Prostate gland (tissue), 2 donors: ENCODE data around the gene SLC39A11. TPM values are rescaled to one million over a fixed set of nuclear protein-coding genes. Genes with fewer than 3 reads are reported as not detected.

Experiments used
- DNase-seq: peaks from one replicate; pipeline ENCODE4 v3.0.0-alpha.2; 2019; ENCODE audit warnings: low spot score
- H3K27ac ChIP-seq, 2 donors: fragments of 200-600 bp; sonication (generic); 2 replicates each; pipeline ENCODE4 v1.5.1; 2017 to 2019
- H3K27me3 ChIP-seq: fragments of 200-600 bp; sonication (generic); replicated peaks from 2 replicates; pipeline ENCODE4 v1.5.1; 2019; ENCODE audit not compliant: insufficient read depth
- H3K36me3 ChIP-seq, 2 donors: fragments of 200-600 bp; sonication (generic); 1 replicate in 1 of 2; 2 replicates in 1 of 2; pipeline versions ENCODE4 v1.5.1 to v1.8.1; 2017 to 2019
- H3K4me1 ChIP-seq: fragments of 200-600 bp; sonication (generic); replicated peaks from 2 replicates; pipeline ENCODE4 v1.5.1; 2019
- H3K4me3 ChIP-seq, 2 donors: fragments of 200-600 bp; sonication (generic); 2 replicates each; pipeline ENCODE4 v1.5.1; 2017 to 2019
- H3K9me3 ChIP-seq: fragments of 200-600 bp; sonication (generic); 2 replicates; pipeline ENCODE4 v1.5.1; 2017
- POLR2A ChIP-seq: fragments of 450-650 bp; IDR thresholded peaks from one replicate; pipeline ENCODE4 v1.6.1; 2016; ENCODE audit warnings: antibody characterized with exemption, mild to moderate bottlenecking
- POLR2AphosphoS5 ChIP-seq: sonication (generic); formaldehyde crosslinking; IDR thresholded peaks from one replicate; pipeline ENCODE4 v1.6.1; 2017; ENCODE audit warnings: antibody characterized with exemption
- WGBS: methylation state at CpG from one replicate; pipeline ENCODE4 v1.1.5; 2018; 5-methylcytosine and 5-hydroxymethylcytosine counted together
- intact Hi-C: fragments of 100-400 bp; cut with DNase I; formaldehyde crosslinking; loops from one replicate; pipeline ENCODE4 v1.14.2; 2022
- total RNA-seq, 2 donors: library from RNA; depleted of rRNA; stranded (reverse); fragments of >200 nt; gene quantifications; one replicate each; pipeline ENCODE4 v1.1.0, GENCODE V29; 2016
- TF ChIP-seq, protein P1 (sequence below), 4 experiments: fragments of 200-600 bp in 2 of 4; fragments of 450-650 bp in 2 of 4; sonication (generic) in 2 of 4; IDR thresholded peaks; 1 replicate in 3 of 4; 2 replicates in 1 of 4; pipeline ENCODE4 v1.5.1; 2016 to 2019; ENCODE audit warnings: antibody characterized with exemption in 4 of 4, mild to moderate bottlenecking in 2 of 4, moderate library complexity in 2 of 4

SLC39A11 gene
- total RNA-seq, 2 donors from 2014 or later: 15.1 to 29.7 TPM

DNA sequence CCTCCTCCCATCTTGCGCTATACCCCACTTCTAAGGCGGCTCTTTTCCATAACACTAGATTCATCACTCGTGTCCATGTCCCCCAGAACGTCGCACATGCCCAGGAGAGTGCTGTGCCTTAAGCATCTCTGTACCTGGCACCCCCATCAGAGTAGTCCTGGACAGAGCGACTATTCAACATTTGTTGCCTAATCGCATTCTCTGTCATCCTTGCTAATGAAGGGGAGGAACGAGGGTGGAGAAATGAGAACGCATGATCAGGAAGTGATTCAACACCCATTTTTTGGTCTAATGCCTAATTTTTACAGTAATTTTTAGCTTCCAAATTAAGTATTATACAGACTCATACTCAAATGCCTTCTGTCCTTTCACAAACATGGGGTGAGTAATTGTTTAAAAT is 53.2 kb downstream of the SLC39A11 start:
- 92% methylated on average over 9 of the region's 9 CpGs for WGBS
- TF ChIP-seq POLR2AphosphoS5: no peak
- TF ChIP-seq POLR2A: no peak
- TF ChIP-seq, protein P1, sequence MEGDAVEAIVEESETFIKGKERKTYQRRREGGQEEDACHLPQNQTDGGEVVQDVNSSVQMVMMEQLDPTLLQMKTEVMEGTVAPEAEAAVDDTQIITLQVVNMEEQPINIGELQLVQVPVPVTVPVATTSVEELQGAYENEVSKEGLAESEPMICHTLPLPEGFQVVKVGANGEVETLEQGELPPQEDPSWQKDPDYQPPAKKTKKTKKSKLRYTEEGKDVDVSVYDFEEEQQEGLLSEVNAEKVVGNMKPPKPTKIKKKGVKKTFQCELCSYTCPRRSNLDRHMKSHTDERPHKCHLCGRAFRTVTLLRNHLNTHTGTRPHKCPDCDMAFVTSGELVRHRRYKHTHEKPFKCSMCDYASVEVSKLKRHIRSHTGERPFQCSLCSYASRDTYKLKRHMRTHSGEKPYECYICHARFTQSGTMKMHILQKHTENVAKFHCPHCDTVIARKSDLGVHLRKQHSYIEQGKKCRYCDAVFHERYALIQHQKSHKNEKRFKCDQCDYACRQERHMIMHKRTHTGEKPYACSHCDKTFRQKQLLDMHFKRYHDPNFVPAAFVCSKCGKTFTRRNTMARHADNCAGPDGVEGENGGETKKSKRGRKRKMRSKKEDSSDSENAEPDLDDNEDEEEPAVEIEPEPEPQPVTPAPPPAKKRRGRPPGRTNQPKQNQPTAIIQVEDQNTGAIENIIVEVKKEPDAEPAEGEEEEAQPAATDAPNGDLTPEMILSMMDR (IDR thresholded peaks at IDR 0.05): no peak
- intact Hi-C loops: no loop called here
- Histone ChIP-seq H3K27me3 (no peaks in the 10 kb centered on the region), H3K9me3 (no peaks in the 10 kb centered on the region), H3K4me1 (no peaks in the 10 kb centered on the region), H3K36me3 (no peaks in the 10 kb centered on the region), H3K27ac (no peak overlapping the region), H3K4me3 (no peak overlapping the region)
- DNase-seq: no peak

DNA sequence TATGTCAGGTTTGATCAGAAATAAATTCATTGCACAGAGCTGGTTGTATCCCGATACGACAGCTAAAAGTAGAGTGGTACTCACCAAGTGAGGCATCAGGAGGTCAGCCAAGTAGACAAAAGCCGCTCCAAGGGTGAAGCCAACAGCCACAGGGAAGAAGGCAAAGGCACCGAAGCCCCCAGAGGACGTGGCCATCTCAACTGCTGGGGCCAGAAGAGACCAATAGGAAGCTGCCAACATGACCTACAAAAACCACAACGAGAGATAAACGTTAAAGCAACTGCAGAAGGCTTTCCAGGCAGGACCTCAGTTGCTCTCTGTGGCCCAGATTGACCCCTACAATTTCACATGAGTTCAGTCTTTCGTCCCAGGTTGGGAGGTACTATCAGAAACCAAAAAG is 61.0 kb downstream of the SLC39A11 start:
- DNase-seq: no peak
- Histone ChIP-seq H3K36me3 (peaks cover 0 to 4% of the 10 kb centered on the region in 2 donors), H3K27me3 (no peaks in the 10 kb centered on the region), H3K4me1 (no peaks in the 10 kb centered on the region), H3K4me3 (no peak overlapping the region), H3K9me3 (no peaks in the 10 kb centered on the region), H3K27ac (no peak overlapping the region)
- WGBS: 92% methylated on average over 8 of the region's 8 CpGs
- intact Hi-C loops: no loop called here
- TF ChIP-seq, protein P1 (IDR thresholded peaks at IDR 0.05): no peak
- no peak for TF ChIP-seq POLR2A
- TF ChIP-seq POLR2AphosphoS5: no peak

DNA sequence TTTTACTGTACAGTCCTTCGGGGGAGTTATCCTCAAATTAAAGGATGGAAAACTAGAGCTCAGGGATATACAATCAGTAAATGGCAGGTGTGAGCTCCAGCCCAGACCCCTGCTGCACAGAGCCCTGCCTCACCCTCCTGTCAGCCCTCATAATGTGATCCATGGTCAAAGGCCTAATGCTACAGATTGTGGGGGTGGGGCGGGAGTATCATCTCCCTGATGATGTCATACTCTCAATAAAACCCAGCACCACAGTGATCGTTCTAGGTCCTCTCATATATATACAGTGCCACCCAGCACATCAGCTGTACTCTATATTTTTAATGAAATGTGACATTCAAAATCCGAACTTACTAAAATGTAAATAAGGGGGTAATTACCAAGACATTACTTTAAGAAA is 61.5 kb downstream of the SLC39A11 start:
- no peak for DNase-seq
- 84% methylated on average over 4 of the region's 4 CpGs for WGBS
- H3K4me3 ChIP-seq: no peak overlapping the region
- H3K36me3 ChIP-seq: peaks cover 0 to 4% of the 10 kb centered on the region in 2 donors
- no peak overlapping the region for H3K27ac ChIP-seq
- no peaks in the 10 kb centered on the region for H3K4me1 ChIP-seq
- intact Hi-C loops: no loop called here
- TF ChIP-seq POLR2AphosphoS5 (no peak), POLR2A (no peak)
- TF ChIP-seq, protein P1 (IDR thresholded peaks at IDR 0.05): no peak
- H3K9me3 ChIP-seq: no peaks in the 10 kb centered on the region
- no peaks in the 10 kb centered on the region for H3K27me3 ChIP-seq

DNA sequence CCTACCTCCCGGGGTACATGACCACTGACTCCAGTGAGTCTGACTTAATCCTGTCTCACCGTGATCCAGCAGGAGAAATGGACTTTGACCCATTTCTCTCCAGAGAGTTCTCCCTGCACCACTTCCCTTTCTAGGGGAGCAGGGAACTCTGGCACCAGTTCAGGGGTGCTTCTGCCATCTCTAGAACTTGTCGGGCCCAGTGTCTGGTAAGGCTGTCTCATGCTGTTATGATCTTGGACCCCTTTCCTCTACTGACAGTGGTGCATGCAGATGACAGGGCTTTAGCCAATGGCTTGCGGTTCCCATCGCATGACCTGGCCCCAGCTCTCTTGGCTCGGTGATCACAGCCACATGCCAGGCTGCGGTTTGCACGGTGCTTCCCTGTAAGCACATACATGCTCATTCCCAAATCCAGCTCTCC is 62.0 kb downstream of the SLC39A11 start:
- Histone ChIP-seq H3K27ac (no peak overlapping the region), H3K4me1 (no peaks in the 10 kb centered on the region), H3K36me3 (peaks cover 0 to 4% of the 10 kb centered on the region in 2 donors), H3K27me3 (no peaks in the 10 kb centered on the region), H3K4me3 (no peak overlapping the region), H3K9me3 (no peaks in the 10 kb centered on the region)
- intact Hi-C loops: no loop called here
- DNase-seq: no peak
- WGBS: 76% methylated on average over 8 of the region's 8 CpGs
- TF ChIP-seq, protein P1 (IDR thresholded peaks at IDR 0.05): no peak
- TF ChIP-seq POLR2AphosphoS5: no peak
- TF ChIP-seq POLR2A: no peak

DNA sequence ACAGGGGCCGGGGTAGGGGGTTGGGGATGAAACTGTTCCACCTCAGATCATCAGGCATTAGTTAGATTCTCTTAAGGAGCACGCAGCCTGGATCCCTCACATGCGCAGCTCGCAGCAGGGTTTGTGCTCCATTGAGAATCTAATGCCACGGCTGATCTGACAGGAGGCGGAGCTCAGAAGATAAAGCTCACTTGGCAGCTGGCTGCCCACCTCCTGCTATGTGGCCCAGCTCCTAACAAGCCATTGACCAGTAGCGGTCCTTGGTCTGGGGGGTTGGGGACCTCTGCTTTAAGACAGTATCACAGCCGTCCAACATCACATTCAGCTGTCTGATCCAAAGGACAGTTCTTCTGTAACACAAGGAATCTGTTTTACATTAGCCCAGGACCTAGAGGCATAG is 62.5 kb downstream of the SLC39A11 start:
- Histone ChIP-seq H3K9me3 (no peaks in the 10 kb centered on the region), H3K4me1 (no peaks in the 10 kb centered on the region), H3K27ac (no peak overlapping the region), H3K36me3 (peaks cover 0 to 4% of the 10 kb centered on the region in 2 donors), H3K4me3 (no peak overlapping the region), H3K27me3 (no peaks in the 10 kb centered on the region)
- intact Hi-C loops: no loop called here
- no peak for DNase-seq
- 94% methylated on average over 8 of the region's 8 CpGs for WGBS
- TF ChIP-seq, protein P1 (IDR thresholded peaks at IDR 0.05): no peak
- TF ChIP-seq POLR2AphosphoS5 (no peak), POLR2A (no peak)
